ENCODE measurements around the gene NFATC2.

Gene NFATC2

GRCh38 chr20:51379601-51380341, 162.7 kb downstream of the NFATC2 start:
- DNase-seq (ENCODE audit: low spot score) (no peak), FAIRE-seq (no peak)

DNA sequence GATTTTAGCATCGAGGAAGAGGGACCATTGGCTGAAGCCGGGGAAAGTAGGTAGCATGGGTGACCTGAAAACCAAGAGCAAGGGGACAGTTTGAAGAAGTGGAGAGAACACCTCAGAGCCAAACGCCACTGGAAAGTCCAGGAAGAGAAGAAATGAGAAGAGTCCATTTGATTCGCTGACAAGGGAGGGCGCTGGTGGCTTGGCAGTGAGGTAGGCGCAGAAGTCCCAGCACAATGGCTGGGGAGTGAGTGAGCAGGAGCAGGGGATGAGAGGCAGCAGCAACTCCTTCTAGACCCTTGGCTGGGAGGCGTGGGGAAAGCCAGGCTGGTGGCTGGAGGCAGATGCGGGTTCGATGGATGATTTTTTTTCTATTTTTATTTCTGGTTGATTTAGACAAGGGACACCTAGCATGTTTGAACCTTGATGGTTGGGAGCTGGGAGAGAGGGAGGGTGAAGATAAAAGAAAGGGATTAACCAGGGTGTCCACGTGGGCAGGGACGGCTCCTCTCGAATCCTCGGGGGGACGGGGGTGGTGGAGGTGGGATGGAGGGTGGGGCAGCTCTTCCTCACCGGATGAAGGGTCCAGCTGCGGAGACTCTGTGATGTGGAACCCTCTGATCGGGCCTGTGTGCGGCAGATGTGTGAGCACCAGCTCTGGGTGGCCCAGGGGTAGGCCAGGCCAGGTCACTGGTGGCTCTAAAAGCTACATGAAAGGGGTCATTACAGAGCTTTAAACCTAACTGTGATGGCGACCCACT, 164.2 kb downstream of the NFATC2 start:
- FAIRE-seq (no peak), DNase-seq (ENCODE audit: low spot score) (no peak)

DNA sequence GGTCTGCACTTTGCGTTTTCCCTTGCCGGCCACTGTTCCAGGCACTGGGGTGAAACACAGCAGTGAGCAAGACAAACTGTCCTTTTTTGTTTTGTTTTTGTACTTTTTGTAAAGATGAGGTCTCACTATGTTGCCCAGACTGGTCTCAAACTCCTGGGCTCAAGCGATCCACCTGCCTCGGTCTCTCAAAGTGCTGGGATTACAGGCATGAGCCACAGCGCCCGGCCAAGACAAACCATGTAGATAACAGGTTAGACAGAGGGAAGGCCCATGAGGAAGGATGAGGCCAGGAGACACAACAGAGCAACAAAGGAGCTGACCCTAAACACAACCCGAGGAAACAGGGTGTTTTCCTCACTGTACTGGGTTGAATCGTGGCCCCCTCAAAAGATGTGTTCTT, 165.4 kb downstream of the NFATC2 start:
- FAIRE-seq (no peak), DNase-seq (ENCODE audit: low spot score) (no peak)

- DNase-seq (ENCODE audit: low spot score) (no peak), FAIRE-seq (no peak)
These were observed 166.4 kb downstream of the NFATC2 start for GRCh38 chr20:51376111-51376510.

DNA sequence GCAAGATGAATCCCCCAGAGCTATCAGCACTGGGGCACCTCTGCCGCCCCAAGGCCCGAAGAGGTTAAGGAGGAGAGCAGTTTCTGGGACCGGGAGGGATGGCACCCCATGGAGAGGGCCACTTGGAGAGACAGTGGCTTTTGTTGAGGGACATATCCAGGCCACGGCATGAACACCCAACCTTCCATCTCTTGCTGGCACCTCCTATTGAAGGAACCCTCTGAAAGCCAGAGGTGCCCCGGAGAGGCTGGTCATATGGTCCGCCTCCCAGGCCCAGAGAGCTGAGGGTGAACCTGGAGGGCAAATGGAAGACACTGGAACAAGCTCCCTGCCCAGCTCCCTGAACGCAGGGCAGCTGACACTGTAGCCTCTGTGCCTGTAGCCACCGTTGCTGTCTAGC, 167.0 kb downstream of the NFATC2 start:
- FAIRE-seq: no peak
- no peak for DNase-seq (ENCODE audit: low spot score)

GRCh38 chr20:51374961-51375360, 167.6 kb downstream of the NFATC2 start:
- no peak for FAIRE-seq
- no peak for DNase-seq (ENCODE audit: low spot score)

- FAIRE-seq (no peak), DNase-seq (ENCODE audit: low spot score) (no peak)
These were observed 168.1 kb downstream of the NFATC2 start for GRCh38 chr20:51374456-51374830.

GRCh38 chr20:51373713-51374455, 168.6 kb downstream of the NFATC2 start:
- FAIRE-seq (no peak), DNase-seq (ENCODE audit: low spot score) (no peak)

GRCh38 chr20:51372966-51373365, 169.6 kb downstream of the NFATC2 start:
- FAIRE-seq: no peak
- no peak for DNase-seq (ENCODE audit: low spot score)

GRCh38 chr20:51372176-51372803, 170.2 kb downstream of the NFATC2 start:
- DNase-seq (ENCODE audit: low spot score) (peak; percentile 54), FAIRE-seq (no peak)

DNA sequence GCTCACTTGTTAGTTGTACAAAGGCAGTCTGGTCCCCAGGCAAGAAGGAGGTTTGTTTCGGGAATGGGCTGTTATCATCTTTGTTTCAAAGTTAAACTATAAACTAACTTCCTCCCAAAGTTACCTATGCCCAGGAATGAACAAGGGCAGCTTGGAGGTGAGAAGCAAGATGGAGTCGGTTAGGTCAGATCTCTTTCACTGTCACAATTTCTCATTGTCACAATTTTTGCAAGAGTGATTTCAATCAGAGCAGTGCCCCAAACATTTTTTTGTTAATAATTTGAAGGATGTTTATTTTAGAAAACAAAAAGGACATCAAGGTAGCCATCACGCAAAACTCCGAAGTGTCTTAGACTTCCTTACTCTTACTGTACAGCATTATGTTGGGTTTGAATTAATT, 170.8 kb downstream of the NFATC2 start:
- FAIRE-seq (no peak), DNase-seq (ENCODE audit: low spot score) (no peak)

DNA sequence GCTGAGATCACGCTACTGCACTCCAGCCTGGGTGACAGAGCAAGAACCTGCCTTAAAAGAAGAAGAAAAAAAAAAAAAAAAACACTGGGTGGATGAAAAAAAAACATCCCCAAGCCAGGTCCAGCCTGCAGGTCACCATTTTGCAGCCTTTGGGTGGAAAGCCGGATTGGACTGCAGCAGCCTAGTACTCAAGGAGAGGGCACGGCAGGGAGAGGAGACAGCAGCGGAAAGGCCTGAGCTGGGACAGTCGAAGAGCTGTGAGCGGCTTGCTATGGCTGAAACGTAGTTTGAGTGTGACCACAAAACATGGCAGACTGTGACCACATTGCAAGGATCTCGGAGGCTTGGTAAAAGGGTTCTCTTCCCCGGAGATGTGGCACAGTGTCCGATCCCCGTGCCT, 173.0 kb downstream of the NFATC2 start:
- DNase-seq (ENCODE audit: low spot score): no peak
- no peak for FAIRE-seq

- DNase-seq (ENCODE audit: low spot score) (peak; percentile 35), FAIRE-seq (no peak)
These were observed 173.9 kb downstream of the NFATC2 start for GRCh38 chr20:51368461-51369211.

DNA sequence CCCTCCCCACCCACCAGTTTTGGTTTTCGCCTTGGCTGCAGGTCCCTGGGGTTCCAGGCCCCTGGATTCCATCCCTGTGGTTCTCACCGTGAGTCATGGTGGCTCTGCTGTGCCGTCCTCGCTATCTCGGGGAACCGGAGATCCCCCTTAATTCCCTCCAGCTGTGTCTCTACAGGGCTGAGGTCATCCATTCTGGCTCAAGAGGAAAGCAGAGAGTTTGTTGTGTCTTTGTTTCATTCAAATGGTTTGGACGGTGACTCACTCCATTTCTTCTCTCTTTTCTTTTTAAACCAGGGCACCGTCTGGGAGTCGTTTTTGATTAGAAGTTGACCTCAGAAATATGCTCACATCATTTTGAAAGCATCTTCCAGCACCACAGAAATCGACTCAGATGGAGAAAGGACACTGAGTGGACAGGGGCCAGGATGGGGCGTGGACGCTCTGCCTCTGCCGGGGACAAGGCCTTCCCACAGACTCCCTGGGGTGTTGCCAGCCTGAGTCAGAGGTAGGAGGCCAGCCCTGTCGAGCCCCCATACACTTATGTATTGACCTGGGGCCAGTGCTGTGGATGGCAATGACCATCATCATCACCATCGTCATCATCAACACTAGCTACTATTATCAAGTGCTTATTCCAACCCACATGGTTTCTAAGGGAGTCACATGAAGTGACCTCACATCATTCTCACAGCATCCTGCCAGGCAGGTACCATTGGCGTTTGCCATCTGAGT, 176.2 kb downstream of the NFATC2 start:
- DNase-seq (ENCODE audit: low spot score): peak; percentile 100
- peak; percentile 97 for FAIRE-seq

DNA sequence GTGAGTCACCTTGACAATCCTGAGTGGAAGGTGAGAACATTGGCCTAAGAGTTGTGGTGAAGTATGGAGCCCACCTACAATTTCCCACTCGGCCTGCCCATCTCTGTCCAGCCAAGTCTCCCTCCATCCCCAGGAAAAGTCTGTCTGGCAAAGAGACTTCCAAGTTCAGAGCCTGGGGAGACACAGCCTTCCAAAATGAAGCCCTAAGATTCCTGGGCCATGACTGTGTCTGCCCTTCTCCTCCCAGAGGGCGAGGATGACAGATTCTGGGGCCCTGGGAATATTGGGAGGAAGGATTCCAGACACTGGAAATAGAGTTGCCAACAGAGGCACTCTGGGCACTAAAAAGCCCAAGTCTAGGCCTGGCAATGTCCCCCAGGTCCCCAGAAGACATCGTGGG, 176.8 kb downstream of the NFATC2 start:
- DNase-seq (ENCODE audit: low spot score) (peak; percentile 81), FAIRE-seq (peak; percentile 26)

GRCh38 chr20:51363813-51364212, 178.7 kb downstream of the NFATC2 start:
- no peak for DNase-seq (ENCODE audit: low spot score)
- FAIRE-seq: no peak

- no peak for FAIRE-seq
- DNase-seq (ENCODE audit: low spot score): no peak
These were observed 179.1 kb downstream of the NFATC2 start for GRCh38 chr20:51363378-51363777.

DNA sequence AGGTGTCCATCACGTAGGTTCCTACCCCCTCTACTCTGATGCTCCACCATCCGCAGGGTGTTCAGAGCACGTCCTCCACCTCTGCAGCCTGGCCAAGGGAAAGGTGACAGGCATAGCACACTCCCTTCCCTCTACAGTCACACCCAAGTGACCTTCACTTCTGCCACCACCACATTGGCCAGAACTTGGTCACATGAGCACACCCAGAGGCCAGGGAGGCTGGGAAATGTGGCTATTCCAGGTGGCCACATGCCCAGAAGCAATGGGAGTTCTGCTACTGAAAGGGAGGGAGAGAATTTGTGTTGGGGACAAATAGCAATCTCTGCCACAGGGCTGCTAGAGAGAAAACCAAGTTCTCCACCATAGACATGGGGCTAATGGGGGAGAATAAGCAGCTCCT, 180.3 kb downstream of the NFATC2 start:
- DNase-seq (ENCODE audit: low spot score) (no peak), FAIRE-seq (no peak)

- DNase-seq (ENCODE audit: low spot score) (no peak), FAIRE-seq (no peak)
These were observed 181.3 kb downstream of the NFATC2 start for GRCh38 chr20:51361258-51361657.

DNA sequence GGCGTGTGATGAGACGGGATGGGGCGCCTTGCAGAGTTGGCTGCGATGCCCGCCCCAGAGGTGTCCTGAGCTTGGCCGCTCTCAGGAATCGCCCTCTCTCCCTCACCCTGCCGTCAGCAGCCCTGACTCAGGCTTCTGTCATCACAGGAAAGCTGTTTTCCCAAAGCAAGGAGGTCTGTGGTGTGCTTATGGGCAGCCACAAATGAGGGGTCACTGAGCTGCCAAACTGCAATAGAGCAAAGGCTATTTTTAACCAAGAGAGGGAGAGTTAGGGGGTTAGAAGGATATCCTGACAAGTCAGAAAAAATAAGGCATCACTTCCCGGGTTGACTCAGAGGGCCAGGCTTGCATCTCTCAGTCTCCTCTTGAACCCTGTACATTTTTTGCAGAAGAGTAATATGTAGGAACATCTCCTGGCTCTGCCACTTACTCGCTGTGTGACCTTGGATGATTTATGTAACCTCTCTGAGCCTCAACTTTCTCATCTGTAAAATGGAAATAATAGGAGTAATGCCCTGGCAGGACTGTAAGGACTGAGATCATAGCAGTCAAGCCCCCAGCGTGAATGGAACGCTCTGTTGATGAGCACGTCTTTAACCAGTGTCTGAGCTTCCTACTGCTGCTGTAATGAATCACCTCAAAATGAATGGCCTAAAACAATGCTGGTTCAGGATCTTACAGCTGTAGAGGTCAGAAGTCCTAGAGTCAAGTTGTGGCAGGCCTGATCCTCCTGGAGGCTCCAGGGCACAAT, 181.9 kb downstream of the NFATC2 start:
- FAIRE-seq: peak; percentile 98

More for the DNA sequence above, 181.9 kb downstream of the NFATC2 start:
- peak; percentile 100 for DNase-seq (ENCODE audit: low spot score)

All from RCC 7860 (cell line).